ENCODE measurements around the gene NKAIN4.
A peak's percentile ranks its signal among the peaks of the same experiment; 100 is the strongest.

NKAIN4 gene

DNA sequence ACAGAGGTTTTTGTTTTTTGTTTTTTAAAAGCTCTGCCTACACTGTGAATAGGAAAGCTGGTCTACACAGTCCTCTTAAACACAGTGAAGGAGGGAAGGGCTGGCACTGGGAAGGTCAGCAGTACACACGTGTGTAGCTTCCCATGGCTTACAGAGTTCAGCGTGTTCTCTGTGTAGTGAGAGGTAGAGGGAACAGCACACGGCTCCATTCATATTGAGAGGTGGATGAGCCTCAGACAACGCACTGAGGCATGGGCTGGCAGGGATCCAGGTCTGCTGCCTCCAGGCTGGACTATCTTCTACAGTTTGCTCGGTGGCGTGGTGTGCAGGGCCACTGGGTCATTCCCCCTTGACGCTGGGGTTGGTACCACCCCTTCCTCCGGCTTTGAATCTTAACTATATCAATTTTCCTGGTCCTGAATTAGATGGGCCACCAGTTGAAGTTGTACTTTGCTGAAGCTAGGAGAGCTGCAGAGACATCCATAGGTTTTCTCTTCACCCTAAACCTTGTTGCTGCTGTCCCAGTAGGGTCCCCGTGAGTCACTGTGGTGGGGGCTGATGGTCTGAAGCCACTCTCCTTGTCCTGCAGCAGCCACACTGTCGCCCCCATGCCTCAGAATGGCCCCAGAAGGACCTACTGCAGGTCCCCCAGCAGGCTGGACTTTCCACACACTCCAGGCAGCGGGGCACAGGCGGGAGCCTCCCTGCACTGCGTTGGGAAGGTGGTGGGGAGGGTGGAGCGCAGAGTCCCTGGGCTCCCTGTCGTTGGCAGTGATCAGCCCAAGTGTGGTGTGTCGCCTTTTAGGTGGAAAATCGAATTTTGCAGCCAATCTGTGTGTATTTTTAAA lies 20.3 kb upstream of the NKAIN4 start:
- no peak for DNase-seq (ENCODE audit: low spot score)

DNA sequence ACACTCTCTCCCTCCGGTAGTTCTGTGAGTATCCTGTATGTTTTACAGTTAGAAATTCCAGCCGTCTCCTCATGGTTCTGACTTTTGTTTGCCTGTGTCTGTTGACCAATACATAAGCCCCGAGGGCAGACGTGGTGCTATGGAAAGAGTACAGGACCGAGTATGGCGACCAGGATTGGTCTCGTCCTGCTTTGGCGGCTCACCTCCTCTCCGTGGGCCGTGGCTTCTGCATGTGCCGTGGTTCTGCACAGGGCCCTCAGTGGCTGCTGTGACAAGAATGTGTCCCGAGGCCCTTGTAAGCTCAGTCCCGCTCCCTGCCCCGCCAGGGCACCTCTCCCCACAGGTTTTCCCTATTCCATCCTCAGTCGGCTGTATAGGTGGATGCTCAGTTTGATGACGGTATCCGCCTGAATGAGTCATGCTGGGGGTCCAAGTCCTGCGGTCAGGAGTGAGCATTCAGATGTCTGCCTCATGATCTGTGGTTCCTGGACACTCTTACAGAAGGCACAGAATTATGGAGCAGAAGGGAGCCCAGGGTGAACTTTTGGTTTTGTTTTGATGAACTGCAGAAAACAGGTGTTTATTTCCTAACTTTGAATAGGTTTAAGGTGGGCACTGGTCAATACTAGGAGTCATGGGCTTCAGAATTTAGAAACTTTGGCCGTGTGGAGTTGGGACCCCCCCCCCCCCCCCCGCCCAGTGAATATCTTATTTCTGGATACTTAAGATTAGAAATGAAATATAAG lies 19.5 kb upstream of the NKAIN4 start:
- DNase-seq (ENCODE audit: low spot score): no peak

DNA sequence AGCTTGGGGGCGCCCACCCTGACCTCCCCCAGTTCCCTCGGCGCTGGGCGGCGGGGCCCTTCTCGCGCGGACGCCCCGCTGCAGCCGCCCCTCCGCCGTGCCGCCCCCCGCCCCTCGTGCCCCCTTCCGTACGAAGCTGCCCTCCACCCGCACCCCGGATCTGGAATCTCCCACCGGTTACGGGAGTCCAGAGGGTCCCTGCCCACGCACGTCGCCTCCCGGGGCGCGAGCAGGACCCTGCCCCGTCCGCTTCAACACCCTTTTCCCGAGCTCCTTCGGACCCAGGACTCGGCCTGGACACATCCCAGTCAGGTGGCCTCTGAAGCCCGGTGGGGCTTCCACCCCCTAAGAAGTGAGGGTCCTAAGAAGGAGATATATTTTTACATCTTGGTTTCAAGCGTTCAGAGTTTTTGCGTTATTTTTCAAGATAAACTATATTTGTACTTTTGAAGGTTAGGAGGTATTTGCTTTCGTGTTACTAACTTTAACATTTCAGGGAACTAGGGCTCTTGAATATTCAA lies 18.9 kb upstream of the NKAIN4 start:
- DNase-seq (ENCODE audit: low spot score): no peak

DNA sequence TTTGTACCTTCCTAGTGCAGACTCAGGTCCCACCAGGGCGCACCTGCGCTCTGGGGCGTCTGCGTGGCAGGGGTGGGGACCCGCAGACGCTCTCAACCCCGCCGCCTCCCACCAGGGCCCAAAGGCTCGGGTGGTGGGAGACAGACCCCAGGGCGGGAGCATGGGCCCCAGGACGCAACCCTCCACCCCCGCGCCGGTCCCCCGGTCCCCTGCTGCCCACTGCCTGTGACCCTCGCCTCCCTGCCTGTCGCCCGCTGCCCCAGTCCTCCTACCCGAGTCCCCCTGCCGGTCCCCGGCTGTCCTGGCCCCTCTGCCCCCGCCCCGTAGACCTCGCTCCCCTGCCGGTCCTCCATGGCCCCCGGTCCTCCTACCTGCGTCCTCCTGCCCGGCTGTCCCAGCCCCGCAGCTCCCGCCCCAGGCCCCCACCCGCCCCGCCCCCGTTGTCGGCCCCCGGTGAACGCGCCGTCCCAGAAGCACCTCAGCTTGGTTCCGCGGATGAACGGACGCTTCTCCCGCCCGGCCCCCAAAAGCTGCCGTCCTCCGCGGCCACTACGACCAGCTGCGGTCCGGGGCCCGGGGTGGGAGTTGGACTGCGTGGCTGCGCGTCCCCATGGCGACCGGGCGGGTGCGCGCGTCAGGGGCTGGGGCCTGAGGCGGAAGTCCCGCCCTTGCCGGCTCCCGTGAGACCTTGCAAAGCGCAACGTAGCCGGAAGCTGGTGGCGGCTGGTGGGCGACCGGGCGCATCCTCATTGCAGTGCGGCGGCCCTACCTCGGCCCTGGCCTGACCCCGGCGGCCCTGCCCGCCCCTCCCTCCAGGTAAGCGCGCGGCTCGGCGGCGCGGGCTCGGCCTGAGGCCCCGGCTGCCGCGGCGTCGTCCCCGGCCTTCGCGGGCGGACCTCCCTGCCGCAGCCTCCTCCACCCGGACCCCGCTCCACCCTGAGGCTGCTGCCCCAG lies 18.1 kb upstream of the NKAIN4 start, which contains the start of gene ARFGAP1:
Gene ARFGAP1 (plus strand): TSS at position 709 of the 954 bp plus-strand sequence. CDS start 2,768 bp downstream, outside the sequence.
- peak; percentile 84 for DNase-seq (ENCODE audit: low spot score)

DNA sequence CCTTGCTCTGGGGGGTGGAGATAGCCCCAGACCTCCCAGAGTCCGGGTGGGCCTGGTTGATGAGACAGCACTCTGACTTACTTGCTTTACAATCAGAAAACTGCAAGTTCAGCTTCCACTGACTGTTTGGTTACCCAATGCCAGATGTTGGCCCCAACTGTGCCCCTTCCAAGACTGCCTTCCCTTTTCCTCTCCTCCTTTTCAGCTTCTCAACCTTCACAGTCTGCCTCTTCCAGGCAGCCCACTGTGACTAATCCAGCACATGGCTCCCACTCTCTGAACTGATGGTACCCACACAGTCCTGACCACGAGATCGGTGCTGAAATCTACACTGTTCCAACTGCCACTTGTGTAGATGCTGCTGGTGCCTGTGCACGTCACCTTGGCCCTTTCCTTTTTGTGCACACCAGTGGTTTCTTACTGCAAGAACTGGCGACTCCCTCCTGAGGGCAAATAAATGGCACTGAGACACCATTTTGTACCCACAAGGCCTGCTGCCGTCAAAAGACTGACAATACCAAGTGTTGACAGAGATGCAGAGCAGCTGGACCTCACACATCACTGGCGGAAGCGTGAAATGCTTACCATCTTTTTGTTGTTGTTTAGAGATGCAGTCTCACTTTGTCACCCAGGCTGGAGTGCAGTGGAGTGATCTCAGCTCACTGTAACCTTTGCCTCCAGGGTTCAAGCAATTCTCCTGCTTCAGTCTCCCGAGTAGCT lies 16.5 kb upstream of the NKAIN4 start:
- no peak for DNase-seq (ENCODE audit: low spot score)

DNA sequence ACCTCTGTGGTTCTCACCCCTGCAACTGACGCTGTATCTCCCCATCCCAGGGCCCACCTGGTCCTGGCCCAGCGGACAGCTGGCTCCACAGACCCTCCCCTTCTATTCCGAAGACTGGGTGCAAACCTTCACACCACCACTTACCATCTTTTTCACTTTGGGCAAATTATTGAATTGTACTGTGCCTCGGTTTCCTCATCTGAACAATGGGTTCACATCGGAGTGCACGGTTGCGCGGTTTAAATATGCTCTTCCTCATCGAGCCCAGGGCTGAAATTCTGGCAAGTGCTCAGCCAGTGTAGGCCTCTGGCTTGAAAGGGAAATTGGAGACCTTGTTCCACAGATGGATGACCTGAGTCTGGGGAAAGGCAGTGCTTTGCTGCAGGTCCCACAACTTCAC lies 15.5 kb upstream of the NKAIN4 start:
- no peak for DNase-seq (ENCODE audit: low spot score)

DNA sequence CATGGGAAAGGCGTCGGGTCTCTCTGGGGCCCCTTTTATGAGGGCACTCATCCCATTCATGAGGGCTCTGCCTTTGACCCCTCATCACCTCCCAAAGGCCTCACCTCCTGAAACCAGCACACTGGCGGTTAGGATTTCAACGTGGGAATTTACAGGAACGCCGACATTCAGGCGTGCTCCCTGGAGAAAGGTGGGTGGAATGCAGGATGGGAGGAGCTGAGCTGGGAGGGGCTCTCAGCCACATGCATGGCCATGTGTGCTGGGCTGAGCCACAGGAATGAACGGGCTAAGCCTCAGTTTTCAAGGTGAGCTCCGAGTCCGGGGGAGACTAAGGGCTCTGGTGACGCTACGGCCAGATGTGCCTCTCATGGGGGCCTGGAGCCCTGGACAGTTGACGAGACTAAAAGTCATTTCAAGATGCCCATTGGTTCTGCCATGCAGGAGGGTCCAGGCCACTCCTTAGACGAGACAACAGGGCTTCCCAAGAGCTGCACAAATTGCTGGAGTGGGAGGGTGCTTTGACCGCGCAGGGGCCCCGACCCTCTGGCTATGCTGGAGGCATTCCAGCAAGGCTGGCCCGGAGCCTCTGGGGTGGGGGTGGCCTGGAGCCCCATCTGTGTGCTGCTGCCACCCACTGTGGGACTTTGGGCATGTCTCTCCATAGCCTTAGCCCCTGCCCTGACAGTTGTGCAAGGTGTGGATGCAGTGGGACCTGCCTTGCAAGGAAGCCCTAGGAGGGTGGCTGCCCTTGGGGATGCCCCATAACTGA lies 14.6 kb upstream of the NKAIN4 start:
- DNase-seq (ENCODE audit: low spot score): peak; percentile 39

DNA sequence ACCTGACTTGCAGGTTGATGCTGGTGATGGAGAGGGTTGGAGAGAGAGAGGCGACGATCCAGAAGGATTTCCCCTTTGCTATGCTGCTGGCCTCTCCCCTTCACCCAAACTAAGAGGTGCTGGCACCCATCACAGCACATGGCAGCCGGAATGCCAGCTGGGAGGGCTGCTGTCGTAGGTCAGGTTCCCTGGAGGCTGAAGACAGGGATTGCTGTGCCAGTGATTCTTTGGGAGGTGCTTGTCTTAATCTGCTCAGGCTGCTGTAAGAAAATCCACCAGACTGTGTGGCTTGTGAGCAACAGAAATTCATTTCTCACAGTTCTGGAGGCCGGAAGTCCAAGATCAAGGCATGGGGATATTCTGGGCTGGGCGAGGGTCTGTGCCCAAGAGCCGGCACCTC lies 14.0 kb upstream of the NKAIN4 start:
- no peak for DNase-seq (ENCODE audit: low spot score)

DNA sequence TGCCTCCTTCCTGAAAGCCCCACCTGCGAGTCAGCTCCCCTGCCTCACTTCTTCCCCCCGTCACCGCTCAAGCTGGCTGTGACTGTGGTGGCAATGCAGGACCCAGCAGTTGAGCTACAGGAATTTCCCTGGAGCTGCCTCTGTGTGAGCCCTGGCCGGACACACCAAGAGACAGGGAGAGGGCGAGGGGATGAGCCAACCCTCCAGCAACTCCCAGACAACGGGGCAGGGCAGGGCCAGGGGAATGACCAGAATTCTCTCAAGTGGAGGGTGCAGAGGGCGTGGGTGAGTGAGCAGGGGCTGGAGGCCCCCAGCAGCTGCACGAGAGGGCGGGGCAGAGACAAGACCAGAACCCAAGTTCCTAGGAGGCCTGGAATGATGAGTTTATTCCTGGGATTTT lies 13.4 kb upstream of the NKAIN4 start:
- DNase-seq (ENCODE audit: low spot score): no peak

DNA sequence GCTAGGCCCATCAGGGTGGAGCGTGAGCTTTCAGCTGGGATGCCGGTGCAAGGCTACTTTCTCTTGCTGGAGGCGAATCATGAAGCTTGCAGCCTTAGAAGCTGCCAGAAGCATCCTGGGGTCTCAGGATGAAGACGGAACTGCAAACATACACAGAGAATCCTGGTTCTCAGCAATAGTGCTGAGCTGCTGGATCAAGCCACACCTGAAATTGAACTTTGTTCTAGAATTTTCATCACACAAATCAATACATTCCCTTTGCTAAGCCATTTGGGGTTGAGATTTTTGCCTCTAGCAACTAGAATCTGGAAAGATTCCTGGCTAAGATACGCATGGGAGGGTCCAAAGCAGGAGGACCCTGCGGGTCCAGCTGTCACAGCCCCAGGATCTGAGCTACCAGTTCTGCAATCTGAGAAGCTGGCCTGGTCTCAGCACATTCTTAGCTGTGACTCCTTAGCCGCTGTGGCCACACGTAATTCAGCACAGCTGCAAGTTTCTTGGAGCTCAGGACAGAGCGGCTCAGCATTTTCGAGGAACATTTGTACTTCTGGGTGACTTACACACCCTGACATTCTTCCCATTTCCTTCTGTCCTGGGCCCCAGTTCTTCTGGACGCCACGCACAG lies 11.7 kb upstream of the NKAIN4 start:
- no peak for DNase-seq (ENCODE audit: low spot score)

DNA sequence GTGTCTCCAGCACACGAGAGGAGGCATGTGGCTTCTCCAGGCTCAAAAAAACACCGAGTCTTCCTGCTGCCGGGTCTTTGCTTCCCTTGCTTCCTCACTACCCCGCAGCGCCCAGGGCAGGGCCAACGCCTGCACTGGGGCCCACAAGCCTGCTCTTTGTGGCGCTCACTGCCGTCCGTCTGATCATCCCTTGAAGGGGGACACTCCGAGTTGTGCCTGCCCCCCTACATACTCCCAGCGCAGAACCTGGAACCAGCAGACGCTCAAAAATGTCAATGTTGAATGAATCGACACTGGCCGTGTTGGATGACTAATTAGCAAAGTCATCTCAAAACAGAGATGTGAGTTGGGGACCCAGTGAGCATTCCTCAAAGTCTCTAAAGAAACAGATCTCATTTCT lies 10.3 kb upstream of the NKAIN4 start:
- no peak for DNase-seq (ENCODE audit: low spot score)

DNA sequence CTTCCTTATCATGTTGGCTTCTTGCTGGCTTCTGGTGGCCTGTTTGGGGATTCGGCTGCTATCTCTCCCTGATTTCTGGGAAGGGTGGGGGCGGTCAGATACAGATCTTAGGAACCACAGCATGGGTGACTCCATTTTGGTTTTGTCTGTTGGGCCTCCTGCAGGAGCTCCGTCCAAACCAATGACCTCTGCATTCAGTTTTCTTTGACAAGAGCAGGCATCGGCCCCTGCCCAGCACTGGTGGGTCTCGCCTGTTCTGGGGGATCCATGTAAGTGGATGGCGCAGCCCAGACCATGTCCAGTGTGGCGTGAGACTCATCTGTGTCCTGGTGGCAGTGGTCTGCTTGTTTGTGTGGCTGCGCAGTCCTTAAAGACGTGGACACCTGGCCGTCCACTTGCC lies 9.7 kb upstream of the NKAIN4 start:
- no peak for DNase-seq (ENCODE audit: low spot score)

DNA sequence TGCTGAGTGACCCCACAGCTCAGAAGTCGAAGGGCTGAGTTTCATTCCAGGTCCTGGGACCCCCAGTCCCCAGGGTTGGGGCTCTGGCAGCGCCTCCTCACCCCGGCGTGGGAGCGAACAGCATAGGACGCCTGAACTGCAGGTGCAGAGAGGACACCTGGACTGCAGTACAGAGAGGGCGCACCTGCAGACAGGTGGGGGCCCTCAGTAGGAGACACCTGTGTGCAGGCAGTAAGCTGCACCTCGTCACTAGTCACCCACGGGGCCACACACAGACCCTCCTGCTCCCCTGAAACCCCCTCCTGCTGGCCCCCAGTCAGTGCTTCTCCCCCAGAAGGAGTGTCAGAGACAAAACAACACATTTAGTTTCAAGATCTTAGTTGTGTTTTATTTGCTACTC lies 8.6 kb upstream of the NKAIN4 start:
- no peak for DNase-seq (ENCODE audit: low spot score)

DNA sequence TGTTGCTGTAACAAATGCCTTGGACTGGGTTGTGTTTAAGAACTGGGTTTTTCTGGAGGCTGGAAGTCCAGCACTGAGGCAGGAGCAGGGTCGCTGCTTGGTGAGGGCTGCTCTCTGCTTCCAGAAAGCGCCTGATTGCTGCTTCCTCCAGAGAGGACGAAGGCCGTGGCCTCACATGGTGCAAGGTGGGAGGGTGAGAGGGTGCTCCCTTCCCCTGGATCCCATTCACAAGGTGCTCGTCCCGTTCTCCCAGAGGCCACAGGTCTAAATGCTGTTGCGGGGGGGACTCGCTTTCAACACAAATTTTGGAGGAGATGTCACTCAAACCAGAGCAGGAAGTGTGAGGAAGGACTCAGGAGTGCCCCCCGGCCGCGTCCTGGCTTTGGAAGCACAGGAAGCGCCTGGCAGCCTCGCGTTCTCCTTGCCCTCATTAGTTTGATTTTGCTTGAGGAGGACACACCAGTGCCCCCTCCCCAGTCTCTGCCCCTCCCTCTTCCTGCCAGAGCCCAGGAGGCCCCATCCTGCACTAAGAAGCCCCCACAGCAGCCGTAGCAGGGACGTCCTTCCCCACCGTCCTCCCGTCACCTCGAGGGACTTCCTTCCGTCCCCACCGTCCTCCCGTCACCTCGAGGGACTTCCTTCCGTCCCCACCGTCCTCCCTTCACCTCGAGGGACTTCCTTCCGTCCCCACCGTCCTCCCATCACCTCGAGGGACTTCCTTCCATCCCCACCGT lies 7.7 kb upstream of the NKAIN4 start:
- DNase-seq (ENCODE audit: low spot score): no peak

DNA sequence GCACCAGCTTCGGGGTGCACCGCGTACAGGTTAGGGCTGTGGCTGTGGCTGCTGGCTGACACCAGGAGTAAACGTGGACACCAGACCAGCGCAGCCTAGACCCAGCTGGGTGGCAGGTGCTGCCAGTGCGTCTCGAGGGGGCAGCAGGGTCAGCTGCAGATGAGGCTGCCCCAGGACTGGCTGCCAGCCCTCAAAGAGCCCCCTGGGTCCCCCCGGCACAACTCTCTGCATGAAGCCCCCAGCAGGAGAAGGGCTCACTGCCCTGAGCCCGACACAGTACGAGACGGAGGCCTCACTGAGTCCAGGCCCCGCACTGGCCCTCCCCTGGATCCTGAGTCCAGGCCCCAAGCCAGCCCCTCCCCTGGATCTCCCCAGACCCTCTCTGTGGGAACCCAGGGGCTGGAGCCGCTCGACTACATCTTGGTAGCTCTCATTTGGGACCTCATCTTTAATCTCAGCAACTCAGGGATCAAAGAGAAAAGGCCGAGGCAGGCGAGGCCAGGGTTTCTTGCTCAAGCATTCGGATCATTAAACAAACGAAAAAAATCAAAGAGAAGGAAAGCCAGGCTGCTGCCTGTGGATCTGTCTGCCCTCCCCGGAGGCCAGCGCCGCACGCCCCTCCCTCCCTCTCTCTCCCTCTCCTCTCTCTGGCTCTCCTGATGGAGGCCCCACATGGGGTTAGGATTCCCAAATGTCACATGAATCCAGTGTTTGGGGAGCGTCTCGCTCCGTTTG lies 7.0 kb upstream of the NKAIN4 start:
- no peak for DNase-seq (ENCODE audit: low spot score)

DNA sequence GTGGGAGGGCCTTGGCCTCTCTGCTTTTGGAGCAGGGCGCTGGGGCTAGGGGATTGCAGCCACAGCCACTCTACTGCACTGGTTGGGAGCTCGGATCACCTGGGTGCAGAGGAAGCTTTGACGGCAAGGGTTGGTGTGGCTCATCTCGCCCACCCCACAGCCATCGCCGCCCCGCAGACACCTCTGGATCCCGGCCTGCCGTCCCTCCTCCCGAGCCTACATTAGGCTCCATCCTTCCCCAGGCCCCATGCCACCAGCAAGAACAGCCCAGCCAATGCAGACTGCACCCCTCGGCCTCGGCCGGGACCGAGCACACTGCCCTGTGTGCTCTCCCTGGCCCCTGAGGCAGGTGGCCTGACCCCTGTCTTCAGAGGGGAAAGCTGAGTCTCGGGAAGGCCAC lies 6.3 kb upstream of the NKAIN4 start:
- DNase-seq (ENCODE audit: low spot score): no peak

DNA sequence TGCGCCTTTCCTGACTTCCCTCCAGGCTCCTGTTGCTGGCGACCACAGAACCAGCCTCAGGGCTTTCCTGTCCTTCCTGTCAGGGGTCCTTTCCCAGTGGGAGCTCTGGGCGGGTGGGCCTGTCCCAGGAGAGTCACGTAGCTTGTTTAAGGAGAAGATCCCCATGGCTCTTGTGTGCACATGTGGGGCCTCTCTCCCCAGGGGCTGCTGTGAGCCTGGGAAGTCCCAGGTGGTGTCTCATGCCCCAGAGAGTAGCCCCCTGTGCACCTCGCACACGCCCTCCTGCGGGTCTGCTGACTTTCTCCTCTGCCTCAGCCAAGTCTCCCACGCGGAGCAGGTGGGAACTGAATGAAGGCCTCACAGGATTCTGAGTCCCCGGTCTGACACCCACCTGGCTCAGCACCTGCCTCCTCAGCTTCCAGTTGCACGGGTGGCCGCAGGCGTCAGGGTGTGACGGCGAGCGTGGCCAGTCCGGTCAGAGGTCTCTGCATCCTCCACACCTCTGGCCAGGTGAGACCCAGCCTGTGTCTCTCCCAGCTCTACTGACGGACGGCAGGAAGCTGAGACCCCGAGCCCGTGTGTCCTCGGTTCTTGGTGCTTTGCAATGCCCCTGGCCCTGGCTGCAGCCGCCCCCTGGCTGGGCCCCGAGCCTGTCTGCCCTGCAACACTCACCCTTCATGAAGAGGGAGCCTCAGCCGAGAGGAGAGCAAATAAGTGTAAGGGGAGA lies 5.6 kb upstream of the NKAIN4 start:
- DNase-seq (ENCODE audit: low spot score): no peak

DNA sequence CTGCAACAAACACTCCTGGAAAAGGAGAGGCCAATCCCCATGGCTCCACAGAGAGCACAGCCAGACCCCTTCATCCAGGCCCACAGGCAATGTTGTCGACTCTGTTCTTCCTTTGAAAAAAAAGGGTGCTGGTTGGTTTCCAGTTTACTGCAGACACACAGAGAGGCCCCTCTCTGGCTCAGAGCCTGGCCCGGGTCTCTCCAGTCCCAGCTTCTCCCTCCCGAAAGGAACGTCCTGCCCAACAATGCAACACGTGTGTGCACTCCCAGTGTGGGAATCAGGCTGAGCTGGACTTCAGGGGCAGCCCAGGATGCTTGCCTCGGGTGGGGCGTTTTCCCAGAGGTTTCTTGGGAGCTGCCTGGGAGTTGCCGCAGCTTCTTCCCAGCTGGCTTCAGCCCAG lies 4.5 kb upstream of the NKAIN4 start:
- DNase-seq (ENCODE audit: low spot score): no peak
